ENCODE measurements around the gene SMIM34.
"Not testable (repeated sequence)": the region's sequence is repeated elsewhere in the genome, so short reads cannot be mapped to it uniquely, and the experiment has no call there.

The SMIM34 gene

DNA sequence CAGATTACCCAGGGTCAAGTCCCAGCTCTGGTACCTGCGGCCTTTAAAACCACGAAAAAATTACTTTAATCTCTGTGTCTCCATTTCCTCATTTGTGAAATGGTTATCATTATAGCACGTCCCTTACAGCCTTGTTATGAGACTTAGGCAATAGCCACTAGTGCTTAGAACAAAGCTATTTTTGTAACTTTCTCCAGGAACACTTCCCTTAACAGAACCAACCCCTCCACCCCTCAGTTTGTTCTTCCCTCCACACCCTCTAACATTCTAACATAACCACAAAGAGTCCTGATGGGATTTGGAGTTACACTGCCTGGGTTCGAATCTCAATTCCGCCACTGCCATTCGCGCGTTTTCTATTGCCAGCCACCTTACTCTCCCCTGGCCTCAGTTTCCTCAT, 49.3 kb downstream of the SMIM34 start:
- DNase-seq (ENCODE audit: low read depth in 2 of 2), result not testable (repeated sequence)

DNA sequence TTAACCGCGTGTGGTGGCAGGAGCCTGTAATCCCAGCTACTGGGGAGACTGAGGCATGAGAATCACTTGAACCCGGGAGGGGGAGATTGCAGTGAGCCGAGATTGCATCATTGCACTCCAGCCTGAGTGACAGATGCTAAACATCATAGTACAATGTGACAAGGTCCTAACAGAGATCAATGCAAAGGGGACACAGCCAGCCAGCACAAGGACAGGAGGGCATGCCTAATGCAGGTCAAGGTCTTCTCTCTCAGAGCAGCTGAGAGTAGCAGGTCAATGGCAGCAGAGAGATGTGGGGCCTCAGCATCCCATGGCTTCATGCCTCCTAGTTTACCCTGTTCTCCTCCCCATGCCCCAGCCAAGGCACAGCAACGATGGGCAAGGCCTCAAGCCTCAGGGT, 51.4 kb downstream of the SMIM34 start:
- no peak for DNase-seq (ENCODE audit: low read depth in 2 of 2)

DNA sequence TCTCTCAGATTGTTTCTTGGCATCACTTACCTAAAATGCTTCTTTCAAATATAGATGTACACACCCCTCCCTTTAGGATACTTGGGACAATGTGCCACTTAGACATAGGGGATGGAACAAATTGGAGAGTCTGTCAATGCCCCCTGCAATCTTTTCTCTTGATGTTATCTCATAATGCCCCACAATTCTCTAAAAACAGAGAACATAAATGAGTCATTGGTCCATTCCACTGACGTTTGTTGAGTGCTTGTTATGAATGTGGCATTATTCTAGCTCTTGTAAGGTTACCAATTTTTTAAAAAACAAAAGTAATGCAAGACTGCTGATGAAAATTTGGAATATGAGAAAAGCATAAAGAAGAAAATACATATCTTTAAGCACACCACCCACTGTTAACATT, 54.0 kb downstream of the SMIM34 start:
- DNase-seq (ENCODE audit: low read depth in 2 of 2), result no peak
